DMS 273 (cell line): ENCODE measurements around the gene GPR3.
"Not testable (repeated sequence)": the region's sequence is repeated elsewhere in the genome, so short reads cannot be mapped to it uniquely, and the experiment has no call there.

Experiments used
- DNase-seq: peaks from one replicate; lab custom pipeline; 2025; ENCODE audit not compliant: unreplicated experiment; lab: John Stamatoyannopoulos, UW

The GPR3 gene

GRCh38 chr1:27398405-27399149 lies 6.2 kb downstream of the GPR3 start:
- no peak for DNase-seq

GRCh38 chr1:27399251-27400025 lies 7.0 kb downstream of the GPR3 start:
- DNase-seq: no peak

DNA sequence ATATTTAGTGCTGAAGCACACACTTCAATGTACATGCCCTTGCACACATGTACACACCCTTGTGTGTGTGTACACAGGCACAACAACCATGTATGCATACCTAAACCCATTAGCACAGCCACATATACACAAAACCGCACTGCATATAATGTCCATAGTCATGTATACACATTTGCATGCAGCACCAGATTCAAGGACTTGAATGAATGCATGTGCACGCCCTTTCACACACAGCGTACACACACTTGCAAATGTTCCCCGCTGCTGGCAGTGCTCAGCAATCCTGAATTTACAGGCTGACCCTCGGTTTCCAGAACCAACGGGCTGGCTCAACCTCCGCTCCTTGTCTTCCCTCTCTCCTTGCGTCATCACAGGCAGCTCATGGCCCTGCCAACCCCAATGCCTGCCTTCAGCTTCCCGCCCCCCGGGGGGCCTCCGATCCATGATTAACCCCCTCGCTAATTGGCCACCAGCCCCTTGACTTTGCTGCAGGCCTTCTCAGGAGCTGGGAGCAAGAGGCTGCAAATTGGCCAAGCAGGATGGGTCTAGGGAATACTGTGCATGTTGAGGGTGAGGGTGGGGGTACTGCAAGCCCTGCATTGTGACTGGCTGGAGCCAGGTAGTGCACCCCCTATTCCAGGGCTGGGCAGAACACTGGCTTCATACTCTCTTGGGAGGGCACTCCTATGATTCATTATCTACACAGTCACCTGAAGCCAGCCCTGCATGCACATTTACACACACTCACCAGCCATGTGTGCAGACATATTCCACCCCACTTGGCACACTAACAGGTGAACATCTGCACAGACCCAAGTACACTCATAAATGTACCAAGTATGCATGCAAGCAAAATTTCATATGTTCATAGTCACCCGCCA lies 7.9 kb downstream of the GPR3 start:
- no peak for DNase-seq

GRCh38 chr1:27400963-27401341 lies 8.5 kb downstream of the GPR3 start:
- DNase-seq: no peak

GRCh38 chr1:27402349-27402754 lies 9.9 kb downstream of the GPR3 start:
- DNase-seq: peak; percentile 76

GRCh38 chr1:27403065-27403726 lies 10.8 kb downstream of the GPR3 start:
- DNase-seq: peak; percentile 45

DNA sequence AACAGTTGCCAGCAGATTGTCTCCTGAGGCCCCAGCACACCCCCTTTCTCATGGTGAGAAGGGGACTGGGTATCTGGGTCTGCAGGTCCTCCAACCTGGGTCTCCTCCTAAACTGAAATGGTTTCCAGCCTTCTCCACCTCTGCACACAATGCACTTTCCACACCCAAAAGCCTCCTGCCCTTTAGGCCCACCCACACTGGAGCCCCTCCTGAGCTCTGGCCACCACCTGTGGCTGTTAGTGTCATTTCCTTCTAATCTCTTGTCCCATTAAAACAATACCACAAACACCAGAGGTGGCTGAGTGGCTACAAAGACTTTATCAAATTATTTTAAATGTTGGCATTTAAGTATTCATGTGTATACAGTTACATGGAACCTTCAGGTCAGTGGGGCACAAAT lies 11.5 kb downstream of the GPR3 start:
- no peak for DNase-seq

GRCh38 chr1:27405074-27405473 lies 12.7 kb downstream of the GPR3 start:
- DNase-seq: no peak

GRCh38 chr1:27405598-27406361 lies 13.4 kb downstream of the GPR3 start:
- DNase-seq: not testable (repeated sequence)

- no peak for DNase-seq
Observed at GRCh38 chr1:27406362-27406680, 13.9 kb downstream of the GPR3 start.

DNA sequence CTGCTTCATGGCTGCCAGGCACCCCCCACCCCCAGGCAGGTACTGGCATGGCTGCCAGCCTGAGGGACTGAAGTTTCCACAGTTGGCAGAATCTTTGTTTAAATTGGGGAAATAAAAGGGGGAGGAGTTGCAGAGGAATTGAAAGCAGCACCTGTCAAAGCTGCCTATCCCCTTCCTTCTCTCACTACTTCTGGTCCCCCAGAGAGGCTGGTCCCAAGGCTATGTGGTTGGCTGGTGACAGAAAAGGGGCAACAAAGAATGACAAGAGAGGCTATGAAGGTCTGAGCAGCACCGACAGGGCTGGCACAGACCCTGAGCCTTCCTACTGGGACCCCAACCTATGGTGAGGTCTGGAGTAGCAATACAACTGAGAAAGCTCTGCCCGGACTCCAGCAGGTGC lies 14.4 kb downstream of the GPR3 start:
- DNase-seq: not testable (repeated sequence)

- no peak for DNase-seq
Observed at GRCh38 chr1:27408151-27408550, 15.7 kb downstream of the GPR3 start.

GRCh38 chr1:27409669-27410068 lies 17.2 kb downstream of the GPR3 start:
- DNase-seq: no peak

DNA sequence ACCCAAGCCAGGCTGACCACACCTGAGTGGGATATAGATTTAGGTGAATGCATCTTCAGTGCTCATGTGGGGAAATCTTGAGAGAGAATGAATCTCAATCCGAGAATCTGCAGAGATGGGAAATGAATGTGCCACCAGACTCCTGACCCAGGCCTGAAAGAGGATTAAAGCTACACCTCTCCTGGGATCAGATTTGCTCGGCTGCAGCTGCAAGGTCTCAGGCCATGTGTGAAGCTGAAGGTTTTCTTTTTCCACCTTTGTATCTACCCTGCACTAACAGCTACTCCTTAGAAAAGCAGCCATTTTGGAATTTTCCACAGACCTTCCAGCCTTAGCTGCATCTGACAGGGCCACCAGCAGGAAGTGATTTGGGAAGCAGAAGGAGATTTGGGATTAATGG lies 18.3 kb downstream of the GPR3 start:
- no peak for DNase-seq

- no peak for DNase-seq
Observed at GRCh38 chr1:27412502-27412901, 20.1 kb downstream of the GPR3 start.

GRCh38 chr1:27413004-27413403 lies 20.6 kb downstream of the GPR3 start:
- no peak for DNase-seq

DNA sequence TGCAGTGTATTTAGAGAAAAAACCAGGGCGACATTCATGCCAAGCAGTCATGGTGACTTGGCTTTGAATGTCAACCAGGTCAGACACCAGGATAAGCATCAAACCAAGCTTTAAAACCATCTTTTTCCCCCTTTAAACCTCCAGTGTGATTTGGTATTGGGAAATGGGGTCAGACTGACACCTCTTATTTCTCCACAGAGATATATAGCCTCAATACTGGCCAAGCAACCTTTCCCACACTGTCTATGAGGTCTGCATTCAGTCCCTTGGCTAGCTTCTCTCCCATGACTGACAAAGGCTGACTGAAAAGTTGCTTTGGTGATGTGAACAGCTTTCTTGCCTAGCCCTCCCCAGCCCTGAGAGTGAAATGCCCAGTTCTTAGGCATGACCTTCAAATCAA lies 21.7 kb downstream of the GPR3 start:
- no peak for DNase-seq

- DNase-seq: peak; percentile 84
Observed at GRCh38 chr1:27416387-27417111, 24.1 kb downstream of the GPR3 start.

DNA sequence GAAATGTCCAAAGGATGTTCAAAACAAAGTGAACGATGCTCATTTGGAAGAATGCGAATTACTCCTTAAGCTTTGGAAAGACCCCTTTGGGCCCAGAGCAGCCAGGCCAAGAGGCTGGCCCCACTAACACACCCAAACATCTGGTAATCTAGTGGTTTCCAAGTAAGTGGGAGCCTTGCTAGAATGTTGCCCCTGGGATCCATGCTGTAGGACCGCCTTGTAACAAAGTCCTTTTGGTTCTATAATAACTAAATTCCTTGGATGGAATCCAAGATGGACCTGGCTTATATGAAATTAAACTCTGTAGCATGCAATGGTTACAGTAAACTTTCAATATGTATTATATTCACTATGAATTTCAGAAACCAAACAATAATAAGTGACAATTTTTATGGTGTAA lies 25.3 kb downstream of the GPR3 start:
- no peak for DNase-seq
